ENCODE data around the gene ATP9A.

DNA sequence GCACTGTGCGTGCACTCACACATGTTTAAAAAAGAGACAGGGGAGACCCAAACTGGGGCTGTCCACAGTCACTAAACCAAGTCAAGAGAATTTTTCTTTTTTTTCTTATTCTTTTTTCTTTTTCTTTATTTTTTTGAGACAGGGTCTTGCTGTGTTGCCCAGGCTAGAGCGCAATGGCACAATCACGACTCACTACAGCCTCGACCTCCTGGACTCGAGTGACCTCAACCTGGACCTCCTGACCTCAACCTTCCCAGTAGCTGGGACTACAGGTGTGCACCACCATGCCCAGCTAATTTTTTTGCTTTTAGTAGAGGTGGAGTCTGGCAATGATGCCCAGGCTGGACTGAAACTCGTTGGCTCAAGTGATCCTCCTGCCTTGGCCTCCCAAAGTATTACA lies 136.2 kb downstream of the ATP9A start:
- TF ChIP-seq, protein P1, sequence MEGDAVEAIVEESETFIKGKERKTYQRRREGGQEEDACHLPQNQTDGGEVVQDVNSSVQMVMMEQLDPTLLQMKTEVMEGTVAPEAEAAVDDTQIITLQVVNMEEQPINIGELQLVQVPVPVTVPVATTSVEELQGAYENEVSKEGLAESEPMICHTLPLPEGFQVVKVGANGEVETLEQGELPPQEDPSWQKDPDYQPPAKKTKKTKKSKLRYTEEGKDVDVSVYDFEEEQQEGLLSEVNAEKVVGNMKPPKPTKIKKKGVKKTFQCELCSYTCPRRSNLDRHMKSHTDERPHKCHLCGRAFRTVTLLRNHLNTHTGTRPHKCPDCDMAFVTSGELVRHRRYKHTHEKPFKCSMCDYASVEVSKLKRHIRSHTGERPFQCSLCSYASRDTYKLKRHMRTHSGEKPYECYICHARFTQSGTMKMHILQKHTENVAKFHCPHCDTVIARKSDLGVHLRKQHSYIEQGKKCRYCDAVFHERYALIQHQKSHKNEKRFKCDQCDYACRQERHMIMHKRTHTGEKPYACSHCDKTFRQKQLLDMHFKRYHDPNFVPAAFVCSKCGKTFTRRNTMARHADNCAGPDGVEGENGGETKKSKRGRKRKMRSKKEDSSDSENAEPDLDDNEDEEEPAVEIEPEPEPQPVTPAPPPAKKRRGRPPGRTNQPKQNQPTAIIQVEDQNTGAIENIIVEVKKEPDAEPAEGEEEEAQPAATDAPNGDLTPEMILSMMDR (IDR thresholded peaks at IDR 0.05; ENCODE audit: low read depth, low read length), result no peak
- no peak for TF ChIP-seq POLR2A (IDR thresholded peaks at IDR 0.05; ENCODE audit: extremely low read depth, insufficient read length)
- TF ChIP-seq, protein P2, sequence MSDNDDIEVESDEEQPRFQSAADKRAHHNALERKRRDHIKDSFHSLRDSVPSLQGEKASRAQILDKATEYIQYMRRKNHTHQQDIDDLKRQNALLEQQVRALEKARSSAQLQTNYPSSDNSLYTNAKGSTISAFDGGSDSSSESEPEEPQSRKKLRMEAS (IDR thresholded peaks at IDR 0.05; ENCODE audit: low read depth, low read length), result no peak
